Ascending aorta (tissue), 2 donors: Measurements from ENCODE around the gene MAPK13. TPM values are rescaled to one million over a fixed set of nuclear protein-coding genes. Genes with fewer than 3 reads are reported as not detected.

Experiments used
- DNase-seq, 2 donors: peaks; one replicate each; pipeline ENCODE4 v3.0.0-alpha.2; 2019; ENCODE audit warnings: low spot score in 2 of 2
- H3K27ac ChIP-seq, 2 donors: fragments of 200-600 bp; sonication (generic); one replicate each; pipeline ENCODE4 v1.5.1; 2016 to 2017; ENCODE audit warnings: mild to moderate bottlenecking in 1 of 2
- H3K27me3 ChIP-seq: fragments of 200-600 bp; sonication (generic); one replicate; pipeline ENCODE4 v1.5.1; 2017
- H3K36me3 ChIP-seq, 2 donors: fragments of 200-600 bp; sonication (generic); one replicate each; pipeline ENCODE4 v1.5.1; 2016
- H3K4me1 ChIP-seq, 2 donors: fragments of 200-600 bp; sonication (generic); one replicate each; pipeline ENCODE4 v1.5.1; 2016 to 2017; ENCODE audit warnings: mild to moderate bottlenecking in 1 of 2
- H3K4me3 ChIP-seq, 2 donors: fragments of 200-600 bp; sonication (generic); one replicate each; pipeline ENCODE4 v1.5.1; 2016 to 2017; ENCODE audit warnings: mild to moderate bottlenecking in 1 of 2
- H3K9me3 ChIP-seq, 2 donors: fragments of 200-600 bp; sonication (generic); one replicate each; pipeline ENCODE4 v1.5.1; 2016
- CTCF ChIP-seq, 3 experiments: fragments of 200-600 bp in 2 of 3; fragments of 450-650 bp in 1 of 3; sonication (generic) in 2 of 3; IDR thresholded peaks; one replicate each; pipeline ENCODE4 v1.5.1; 2016 to 2019; ENCODE audit warnings: antibody characterized with exemption in 3 of 3, mild to moderate bottlenecking in 1 of 3, moderate library complexity in 1 of 3
- intact Hi-C: fragments of 100-400 bp; cut with DNase I; formaldehyde crosslinking; loops from one replicate; pipeline ENCODE4 v1.15.1; 2023
- total RNA-seq: library from RNA; depleted of rRNA; stranded (reverse); fragments of >200 nt; gene quantifications from one replicate; pipeline ENCODE4 v1.1.0, GENCODE V29; 2016

The MAPK13 gene
- total RNA-seq, 1 donor from 2014 or later: 7.7 TPM

GRCh38 chr6:36180126-36180525, 49.8 kb downstream of the MAPK13 start:
- Histone ChIP-seq H3K36me3 (no peaks in the 10 kb centered on the region), H3K27ac (no peak overlapping the region), H3K9me3 (peaks cover 0 to 15% of the 10 kb centered on the region in 2 donors), H3K27me3 (no peaks in the 10 kb centered on the region), H3K4me1 (no peaks in the 10 kb centered on the region), H3K4me3 (no peak overlapping the region)
- no peak for TF ChIP-seq CTCF (IDR thresholded peaks at IDR 0.05)
- intact Hi-C loops: no loop called here
- DNase-seq: no peak

GRCh38 chr6:36184311-36184710, 54.0 kb downstream of the MAPK13 start:
- no peak for DNase-seq
- H3K36me3 ChIP-seq: no peaks in the 10 kb centered on the region
- H3K4me1 ChIP-seq: no peaks in the 10 kb centered on the region
- H3K9me3 ChIP-seq: peaks cover 0 to 8% of the 10 kb centered on the region in 2 donors
- H3K4me3 ChIP-seq: no peak overlapping the region
- intact Hi-C loops: no loop called here
- no peak overlapping the region for H3K27ac ChIP-seq
- H3K27me3 ChIP-seq: no peaks in the 10 kb centered on the region
- no peak for TF ChIP-seq CTCF (IDR thresholded peaks at IDR 0.05)

- no peak for TF ChIP-seq CTCF (IDR thresholded peaks at IDR 0.05)
- H3K4me1 ChIP-seq: no peaks in the 10 kb centered on the region
- H3K36me3 ChIP-seq: no peaks in the 10 kb centered on the region
- DNase-seq: no peak
- no peak overlapping the region for H3K4me3 ChIP-seq
- intact Hi-C loops: no loop called here
- no peaks in the 10 kb centered on the region for H3K27me3 ChIP-seq
- no peak overlapping the region for H3K27ac ChIP-seq
- peaks cover 0 to 8% of the 10 kb centered on the region in 2 donors for H3K9me3 ChIP-seq
Observed at GRCh38 chr6:36186199-36186598, 55.9 kb downstream of the MAPK13 start.

GRCh38 chr6:36187446-36187845, 57.1 kb downstream of the MAPK13 start:
- no peaks in the 10 kb centered on the region for H3K4me1 ChIP-seq
- no peak for DNase-seq
- H3K27me3 ChIP-seq: no peaks in the 10 kb centered on the region
- no peak overlapping the region for H3K27ac ChIP-seq
- H3K4me3 ChIP-seq: no peak overlapping the region
- no peaks in the 10 kb centered on the region for H3K36me3 ChIP-seq
- H3K9me3 ChIP-seq: peaks cover 0 to 4% of the 10 kb centered on the region in 2 donors
- TF ChIP-seq CTCF (IDR thresholded peaks at IDR 0.05): no peak
- intact Hi-C loops: no loop called here

Other genes with a start within 250 kb of the MAPK13 start
- 16.2 TPM for gene SRPK1, start 209.4 kb upstream of the MAPK13 start, total RNA-seq
- gene SLC26A8, start 105.9 kb upstream of the MAPK13 start, total RNA-seq: not detected
- 37.3 TPM for gene MAPK14, start 102.7 kb upstream of the MAPK13 start, total RNA-seq
- 26.5 TPM for gene BRPF3, start 66.2 kb downstream of the MAPK13 start, total RNA-seq
- not detected for gene PNPLA1, start 139.5 kb downstream of the MAPK13 start, total RNA-seq
- gene BNIP5, start 206.4 kb downstream of the MAPK13 start, total RNA-seq: not detected